ENCODE data around the gene IRS1. TPM values are rescaled to one million over a fixed set of nuclear protein-coding genes. Genes with fewer than 3 reads are reported as not detected.
A peak's percentile ranks its signal among the peaks of the same experiment; 100 is the strongest.
"Not testable (repeated sequence)": the region's sequence is repeated elsewhere in the genome, so short reads cannot be mapped to it uniquely, and the experiment has no call there.

IRS1 gene
- polyA plus RNA-seq, 1 experiment: 13.0 TPM

- TF ChIP-seq CTCF (IDR thresholded peaks at IDR 0.05; ENCODE audit: insufficient read depth, low read depth, low read length): no peak
- no peak for DNase-seq (ENCODE audit: low read depth)
- ChIA-PET POLR2A (no interaction called here), CTCF (no interaction called here)
- Histone ChIP-seq H3K36me3 (ENCODE audit: control insufficient read depth, insufficient read depth, low read length) (no peaks in the 10 kb centered on the region; the same call in 1 of the 2 replicates), H3K4me3 (ENCODE audit: low read depth, low read length) (no peak overlapping the region), H3K27me3 (ENCODE audit: control insufficient read depth, insufficient read depth, low read length) (no peaks in the 10 kb centered on the region)
Observed at GRCh38 chr2:226837787-226838603, 38.4 kb upstream of the IRS1 start.

- no peak overlapping the region for H3K4me3 ChIP-seq (ENCODE audit: low read depth, low read length)
- POLR2A ChIA-PET: no interaction called here
Observed at GRCh38 chr2:226837334-226837733, 37.7 kb upstream of the IRS1 start.

GRCh38 chr2:226836548-226836885 lies 36.9 kb upstream of the IRS1 start:
- ChIA-PET CTCF (no interaction called here), POLR2A (no interaction called here)
- H3K36me3 ChIP-seq (ENCODE audit: control insufficient read depth, insufficient read depth, low read length): no peaks in the 10 kb centered on the region; the same call in 1 of the 2 replicates

More at GRCh38 chr2:226837334-226837733, 37.7 kb upstream of the IRS1 start:
- H3K27me3 ChIP-seq (ENCODE audit: control insufficient read depth, insufficient read depth, low read length): no peaks in the 10 kb centered on the region
- TF ChIP-seq CTCF (IDR thresholded peaks at IDR 0.05; ENCODE audit: insufficient read depth, low read depth, low read length): no peak
- no peak for DNase-seq (ENCODE audit: low read depth)
- H3K36me3 ChIP-seq (ENCODE audit: control insufficient read depth, insufficient read depth, low read length): no peaks in the 10 kb centered on the region; the same call in 1 of the 2 replicates
- CTCF ChIA-PET: interaction anchor here (0.6 kb wide), 1 partner anchor 14 kb away, joined by 3 read pairs; no protein-coding TSS in a partner anchor

GRCh38 chr2:226835796-226836547 lies 36.4 kb upstream of the IRS1 start, which contains the start of gene RHBDD1:
RHBDD1 (plus strand) TSS chr2:226836054; CDS start chr2:226864694, 28,640 bp downstream.
- no peaks in the 10 kb centered on the region; the same call in 1 of the 2 replicates for H3K36me3 ChIP-seq (ENCODE audit: control insufficient read depth, insufficient read depth, low read length)
- peak within 1 kb of the TSS; percentile 70 for H3K4me3 ChIP-seq (ENCODE audit: low read depth, low read length)
- DNase-seq (ENCODE audit: low read depth): peak; percentile 56
- TF ChIP-seq CTCF (IDR thresholded peaks at IDR 0.05; ENCODE audit: insufficient read depth, low read depth, low read length): no peak
- ChIA-PET CTCF (interaction anchor here (1.7 to 2.0 kb wide), 2 partner anchors 13 to 147 kb away, joined by 4 to 9 read pairs; no protein-coding TSS in a partner anchor), POLR2A (no interaction called here)
- no peaks in the 10 kb centered on the region for H3K27me3 ChIP-seq (ENCODE audit: control insufficient read depth, insufficient read depth, low read length)

More at GRCh38 chr2:226836548-226836885, 36.9 kb upstream of the IRS1 start:
- no peak for TF ChIP-seq CTCF (IDR thresholded peaks at IDR 0.05; ENCODE audit: insufficient read depth, low read depth, low read length)
- Histone ChIP-seq H3K4me3 (ENCODE audit: low read depth, low read length) (peak overlapping the region; percentile 70), H3K27me3 (ENCODE audit: control insufficient read depth, insufficient read depth, low read length) (no peaks in the 10 kb centered on the region)
- no peak for DNase-seq (ENCODE audit: low read depth)

GRCh38 chr2:226835420-226835795 lies 35.8 kb upstream of the IRS1 start:
- no peak for TF ChIP-seq CTCF (IDR thresholded peaks at IDR 0.05; ENCODE audit: insufficient read depth, low read depth, low read length)
- Histone ChIP-seq H3K4me3 (ENCODE audit: low read depth, low read length) (peak overlapping the region; percentile 70), H3K36me3 (ENCODE audit: control insufficient read depth, insufficient read depth, low read length) (no peaks in the 10 kb centered on the region; the same call in 1 of the 2 replicates), H3K27me3 (ENCODE audit: control insufficient read depth, insufficient read depth, low read length) (no peaks in the 10 kb centered on the region)
- POLR2A ChIA-PET: no interaction called here
- CTCF ChIA-PET: interaction anchor here (1.7 to 2.0 kb wide), 2 partner anchors 12 to 148 kb away, joined by 4 to 9 read pairs; no protein-coding TSS in a partner anchor
- DNase-seq (ENCODE audit: low read depth): no peak

- DNase-seq (ENCODE audit: low read depth); H3K36me3 ChIP-seq (ENCODE audit: control insufficient read depth, insufficient read depth, low read length); H3K27me3 ChIP-seq (ENCODE audit: control insufficient read depth, insufficient read depth, low read length); POLR2A ChIA-PET: not testable (repeated sequence)
- CTCF ChIA-PET: interaction anchor here (1.7 to 2.0 kb wide), 2 partner anchors 12 to 148 kb away, joined by 4 to 9 read pairs; no protein-coding TSS in a partner anchor
- peak overlapping the region; percentile 70 for H3K4me3 ChIP-seq (ENCODE audit: low read depth, low read length)
Observed at GRCh38 chr2:226834880-226835279, 35.3 kb upstream of the IRS1 start.
